ENCODE measurements around the gene PNKP. TPM values are rescaled to one million over a fixed set of nuclear protein-coding genes. Genes with fewer than 3 reads are reported as not detected.

The PNKP gene
- total and polyA plus RNA-seq, 9 of the 15 experiments (the other 6 are each of a cell fraction or from before 2014, with no cell fraction given), result 2.8 to 85.4 (median 25.3) TPM

GRCh38 chr19:49816590-49816989, 50.8 kb downstream of the PNKP start:
- no peak for ATAC-seq
- peaks cover 17 to 45% of the 10 kb centered on the region in 2 experiments for H3K4me1 ChIP-seq (replicated peaks in 1 of 2; ENCODE audit: control insufficient read depth in 2 of 2, insufficient read depth in 2 of 2, low read length in 2 of 2)
- POLR2A ChIA-PET, result interaction anchor here (0.6 kb wide), 1 partner anchor 1453 kb away, joined by 3 read pairs; no protein-coding TSS in a partner anchor

More at GRCh38 chr19:49816590-49816989, 50.8 kb downstream of the PNKP start:
- FAIRE-seq, result no peak
- intact Hi-C loops (cut with micrococcal nuclease) (no loop called here), in situ Hi-C loops (cut with MboI) (no loop called here)
- Histone ChIP-seq H3K4me2 (ENCODE audit: insufficient read depth, low read length) (peak overlapping the region; percentile 82; the same call in 1 of the 2 replicates), H3K27ac (ENCODE audit: extremely low read depth, low read depth, low read length) (0 out of 3 replicates have a peak overlapping the region, but pooled peaks have one; percentile 37), H3K9me1 (ENCODE audit: control insufficient read depth, insufficient read depth, low read length) (no peaks in the 10 kb centered on the region), H3K9ac (ENCODE audit: insufficient read depth in 1 of 2, low read depth in 2 of 2, low read length in 2 of 2) (peak overlapping the region in 1 of 2 experiments; percentile 63; a peak in 3 of 4 replicates), H3K27me3 (ENCODE audit: control insufficient read depth in 2 of 2, insufficient read depth in 2 of 2, low read length in 2 of 2) (no peaks in the 10 kb centered on the region), H3K36me3 (ENCODE audit: control insufficient read depth, insufficient read depth, low read length) (peaks cover 13% of the 10 kb centered on the region; the same call in 1 of the 3 replicates), H4K20me1 (replicated peaks; ENCODE audit: control insufficient read depth, insufficient read depth, low read length) (no peaks in the 10 kb centered on the region), H3K79me2 (ENCODE audit: control insufficient read depth, insufficient read depth, low read length) (peaks cover 33% of the 10 kb centered on the region), H3K9me3 (replicated peaks; ENCODE audit: control insufficient read depth, insufficient read depth, low read depth, low read length) (no peaks in the 10 kb centered on the region), H2AFZ (ENCODE audit: low read depth, low read length) (peak overlapping the region; percentile 92; the same call in 1 of the 2 replicates), H3K4me3 (no peak overlapping the region)
- TF ChIP-seq ZNF146 (CRISPR knock-in tag; IDR thresholded peaks at IDR 0.05; ENCODE audit: unreplicated experiment) (no peak), CLOCK (CRISPR knock-in tag; IDR thresholded peaks at IDR 0.05; ENCODE audit: borderline replicate concordance) (no peak), ELK1 (CRISPR knock-in tag; IDR thresholded peaks at IDR 0.05) (no peak), MLX (CRISPR knock-in tag; conservative IDR thresholded peaks at IDR 0.05) (no peak), HIVEP1 (CRISPR knock-in tag; IDR thresholded peaks at IDR 0.05) (no peak), BHLHE40 (IDR thresholded peaks at IDR 0.05; ENCODE audit: low read length) (no peak), IFI16 (CRISPR knock-in tag; IDR thresholded peaks at IDR 0.05) (no peak)
- 85% methylated on average over 14 of the region's 14 CpGs for WGBS (ENCODE audit: insufficient coverage, low coverage, missing lambda C conversion rate)
- BruUV-seq (replicated peaks), result no TSS peak
- CTCF ChIA-PET (ENCODE audit: low intra/inter-chr PET ratio), result no interaction called here
- no peak for DNase-seq (ENCODE audit: extremely low read depth in 1 of 4, low spot score in 3 of 4)
